Esophagus mucosa (tissue), 1 donor: ENCODE data around the gene CSNK2A2. TPM values are rescaled to one million over a fixed set of nuclear protein-coding genes. Genes with fewer than 3 reads are reported as not detected.

Source experiments
- ATAC-seq: fragments of 200-7000 bp; cut with Tn5 transposase; one replicate; pipeline ENCODE4 v1.9.1; 2020
- total RNA-seq: library from RNA; stranded (reverse); gene quantifications from one replicate; pipeline ENCODE4 v1.2.4, GENCODE V29; 2023
- donor health status: DM: yes; HTN: yes; CAD: no.

CSNK2A2 gene
- total RNA-seq, 1 donor from 2014 or later, result 45.8 TPM

- ATAC-seq, result no peak
Observed at GRCh38 chr16:58138852-58139251, 59.1 kb downstream of the CSNK2A2 start.

- ATAC-seq, result no peak
Observed at GRCh38 chr16:58137581-58137980, 60.3 kb downstream of the CSNK2A2 start.

GRCh38 chr16:58129097-58129936 lies 68.6 kb downstream of the CSNK2A2 start, which contains the start of gene CFAP20:
CFAP20 (minus strand) TSS chr16:58129381; CDS start chr16:58129115, 266 bp downstream.
- peak; percentile 99 for ATAC-seq

GRCh38 chr16:58128711-58129096 lies 69.2 kb downstream of the CSNK2A2 start:
- no peak for ATAC-seq

GRCh38 chr16:58128181-58128631 lies 69.7 kb downstream of the CSNK2A2 start:
- no peak for ATAC-seq

- ATAC-seq, result no peak
Observed at GRCh38 chr16:58127634-58128033, 70.3 kb downstream of the CSNK2A2 start.

- ATAC-seq, result no peak
Observed at GRCh38 chr16:58127033-58127556, 70.8 kb downstream of the CSNK2A2 start.

- ATAC-seq, result no peak
Observed at GRCh38 chr16:58126451-58126961, 71.4 kb downstream of the CSNK2A2 start.

- ATAC-seq, result no peak
Observed at GRCh38 chr16:58125781-58126335, 72.0 kb downstream of the CSNK2A2 start.

GRCh38 chr16:58125041-58125440 lies 72.9 kb downstream of the CSNK2A2 start:
- no peak for ATAC-seq

GRCh38 chr16:58124601-58124915 lies 73.3 kb downstream of the CSNK2A2 start:
- ATAC-seq, result peak; percentile 6

- ATAC-seq, result peak; percentile 26
Observed at GRCh38 chr16:58123896-58124600, 73.9 kb downstream of the CSNK2A2 start.

- ATAC-seq, result peak; percentile 69
Observed at GRCh38 chr16:58121132-58121531, 76.8 kb downstream of the CSNK2A2 start.

GRCh38 chr16:58120234-58120633 lies 77.7 kb downstream of the CSNK2A2 start:
- ATAC-seq, result no peak

GRCh38 chr16:58119509-58119845 lies 78.4 kb downstream of the CSNK2A2 start:
- ATAC-seq, result no peak

- no peak for ATAC-seq
Observed at GRCh38 chr16:58118801-58119508, 79.0 kb downstream of the CSNK2A2 start.

GRCh38 chr16:58116529-58116928 lies 81.4 kb downstream of the CSNK2A2 start:
- no peak for ATAC-seq

- no peak for ATAC-seq
Observed at GRCh38 chr16:58116081-58116480, 81.8 kb downstream of the CSNK2A2 start.

GRCh38 chr16:58114827-58115825 lies 82.8 kb downstream of the CSNK2A2 start:
- peak; percentile 44 for ATAC-seq

GRCh38 chr16:58111302-58111627 lies 86.6 kb downstream of the CSNK2A2 start:
- no peak for ATAC-seq

GRCh38 chr16:58110571-58111301 lies 87.2 kb downstream of the CSNK2A2 start:
- peak; percentile 19 for ATAC-seq
